GM12878 (cell line): Measurements from ENCODE around the gene NT5DC3.

Experiments used
- MEF2A ChIP-seq: IDR thresholded peaks from 2 replicates; pipeline ENCODE4 v1.6.1; 2011; ENCODE audit warnings: low read depth, mild to moderate bottlenecking, low read length, moderate library complexity; ENCODE audit not compliant: insufficient read depth
- POLR2A ChIP-seq: IDR thresholded peaks from 2 replicates; pipeline ENCODE4 v1.6.1; 2011; ENCODE audit warnings: low read depth, mild to moderate bottlenecking, low read length
- YBX1 ChIP-seq: fragments of 450-650 bp; IDR thresholded peaks from 2 replicates; pipeline ENCODE4 v1.6.1; 2016; ENCODE audit warnings: antibody characterized with exemption
- TF ChIP-seq, protein P1 (sequence below), 3 experiments: IDR thresholded peaks in 2 of 3; conservative IDR thresholded peaks in 1 of 3; 2 replicates each; pipeline ENCODE4 v1.5.1; 2011; ENCODE audit warnings: low read depth in 3 of 3, low read length in 3 of 3, mild to moderate bottlenecking in 3 of 3, control low read depth in 2 of 3, moderate library complexity in 2 of 3, inconsistent platforms in 1 of 3, mixed read lengths in 1 of 3; ENCODE audit not compliant: control insufficient read depth in 2 of 3, insufficient read depth in 1 of 3; ENCODE audit errors: extremely low read depth in 1 of 3

- TF ChIP-seq POLR2A (no peak), MEF2A (no peak), YBX1 (no peak)
- TF ChIP-seq, protein P1, sequence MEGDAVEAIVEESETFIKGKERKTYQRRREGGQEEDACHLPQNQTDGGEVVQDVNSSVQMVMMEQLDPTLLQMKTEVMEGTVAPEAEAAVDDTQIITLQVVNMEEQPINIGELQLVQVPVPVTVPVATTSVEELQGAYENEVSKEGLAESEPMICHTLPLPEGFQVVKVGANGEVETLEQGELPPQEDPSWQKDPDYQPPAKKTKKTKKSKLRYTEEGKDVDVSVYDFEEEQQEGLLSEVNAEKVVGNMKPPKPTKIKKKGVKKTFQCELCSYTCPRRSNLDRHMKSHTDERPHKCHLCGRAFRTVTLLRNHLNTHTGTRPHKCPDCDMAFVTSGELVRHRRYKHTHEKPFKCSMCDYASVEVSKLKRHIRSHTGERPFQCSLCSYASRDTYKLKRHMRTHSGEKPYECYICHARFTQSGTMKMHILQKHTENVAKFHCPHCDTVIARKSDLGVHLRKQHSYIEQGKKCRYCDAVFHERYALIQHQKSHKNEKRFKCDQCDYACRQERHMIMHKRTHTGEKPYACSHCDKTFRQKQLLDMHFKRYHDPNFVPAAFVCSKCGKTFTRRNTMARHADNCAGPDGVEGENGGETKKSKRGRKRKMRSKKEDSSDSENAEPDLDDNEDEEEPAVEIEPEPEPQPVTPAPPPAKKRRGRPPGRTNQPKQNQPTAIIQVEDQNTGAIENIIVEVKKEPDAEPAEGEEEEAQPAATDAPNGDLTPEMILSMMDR (IDR thresholded peaks at IDR 0.05 in 2 of 3, conservative IDR thresholded peaks at IDR 0.05 in 1 of 3; ENCODE audit: control insufficient read depth in 2 of 3, extremely low read depth in 1 of 3, insufficient read depth in 1 of 3, low read depth in 3 of 3, low read length in 3 of 3), result no peak
Measured at GRCh38 chr12:103816663-103817062, 24.4 kb downstream of the NT5DC3 start.
